Fibroblast of the conjunctiva (primary cell): ENCODE results near the gene KCNIP4.
A peak's percentile ranks its signal among the peaks of the same experiment; 100 is the strongest.

Experiments
- DNase-seq: peaks from one replicate; pipeline ENCODE4 v3.0.0-alpha.2; 2010; ENCODE audit warnings: low read depth

The KCNIP4 gene

DNA sequence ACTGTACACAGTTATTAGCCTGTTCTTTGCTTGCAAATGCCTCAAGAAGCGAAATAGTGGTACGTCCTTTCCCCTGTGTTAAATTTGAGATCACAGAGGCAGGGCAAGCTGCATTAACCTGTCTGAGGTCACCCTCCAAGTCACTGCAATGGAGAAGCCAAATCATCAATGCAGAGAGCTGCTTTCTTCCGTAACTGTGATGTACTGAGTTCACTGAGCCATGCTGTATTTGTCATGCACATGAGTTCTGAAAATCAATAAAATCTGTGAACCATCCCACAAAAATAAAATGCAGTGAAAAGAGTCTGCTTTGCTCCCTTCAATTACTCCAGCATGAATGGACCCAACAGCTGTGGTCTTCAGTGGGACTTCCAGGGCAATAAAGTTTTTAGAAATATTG, 393.5 kb downstream of the KCNIP4 start:
- no peak for DNase-seq

DNA sequence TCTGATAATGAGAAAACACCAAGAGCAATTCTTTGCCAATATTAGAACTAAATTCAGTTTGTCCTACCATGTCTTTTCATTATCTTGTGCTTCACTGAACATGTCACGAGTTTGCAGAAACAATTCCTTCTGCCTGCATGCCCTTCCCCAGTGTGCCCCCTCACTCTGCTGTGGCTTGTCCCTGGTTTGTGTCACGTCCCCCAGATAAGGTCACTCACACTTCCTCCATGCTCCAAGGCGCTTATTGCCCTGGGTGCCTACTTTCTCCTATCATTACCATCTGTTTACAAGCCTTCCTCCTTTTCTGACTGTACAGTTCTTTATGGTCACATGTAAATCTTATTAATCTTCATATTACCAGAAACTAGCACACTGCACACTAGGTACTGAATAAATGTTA, 394.1 kb downstream of the KCNIP4 start:
- no peak for DNase-seq

DNA sequence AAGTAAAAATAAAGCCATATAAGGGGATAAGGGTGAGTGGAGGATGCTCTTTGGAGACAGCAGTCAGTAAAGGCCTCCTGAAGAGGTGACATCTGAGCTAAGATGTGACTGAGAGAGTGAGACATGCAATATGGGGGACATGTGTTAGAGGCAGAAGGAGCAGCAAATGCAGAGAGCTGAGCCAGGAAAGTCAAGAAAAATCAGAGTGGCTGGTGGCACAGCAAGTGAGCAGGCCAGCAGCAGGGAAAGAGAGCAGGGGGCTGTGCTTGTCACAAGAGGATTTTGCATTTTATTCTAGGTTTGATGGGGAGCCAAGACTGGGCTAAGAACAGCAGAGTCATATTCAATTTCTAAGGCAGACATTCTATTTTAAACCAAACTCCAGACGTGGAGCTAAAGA, 394.5 kb downstream of the KCNIP4 start:
- no peak for DNase-seq

DNA sequence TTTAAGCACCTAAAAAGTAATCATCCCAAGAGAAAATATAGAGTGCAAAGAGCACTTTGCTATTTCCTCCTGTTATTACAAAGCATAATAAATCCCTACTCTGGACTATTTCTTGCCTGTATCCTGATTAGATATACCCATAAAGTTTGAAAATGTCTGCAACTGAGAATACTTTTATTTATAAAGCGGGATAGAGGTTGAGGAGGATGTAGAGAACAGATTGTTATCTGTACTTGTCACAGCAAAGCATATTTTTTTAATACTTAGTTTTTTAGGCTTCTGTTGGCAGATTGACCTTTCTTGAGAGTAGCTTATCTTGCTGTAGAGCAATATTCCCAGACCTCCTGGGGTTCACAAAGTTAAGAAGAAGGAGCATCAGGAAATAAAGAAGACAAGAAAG, 396.1 kb downstream of the KCNIP4 start:
- no peak for DNase-seq

DNA sequence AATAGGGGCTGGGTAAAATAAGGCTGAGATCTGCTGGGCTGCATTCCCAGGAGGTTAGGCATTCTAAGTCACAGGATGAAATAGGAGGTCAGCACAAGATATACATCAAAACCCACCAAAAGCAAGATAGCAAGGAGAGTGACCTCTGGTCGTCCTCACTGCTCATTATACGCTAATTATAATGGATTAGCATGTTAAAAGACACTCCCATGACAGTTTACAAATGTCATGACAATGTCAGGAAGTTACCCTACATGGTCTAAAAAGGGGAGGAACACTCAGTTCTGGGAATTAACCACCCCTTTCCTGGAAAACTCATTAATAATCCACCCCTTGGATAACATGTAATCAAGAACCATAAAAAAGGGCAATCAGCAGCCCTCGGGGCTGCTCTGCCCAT, 403.6 kb downstream of the KCNIP4 start:
- no peak for DNase-seq

DNA sequence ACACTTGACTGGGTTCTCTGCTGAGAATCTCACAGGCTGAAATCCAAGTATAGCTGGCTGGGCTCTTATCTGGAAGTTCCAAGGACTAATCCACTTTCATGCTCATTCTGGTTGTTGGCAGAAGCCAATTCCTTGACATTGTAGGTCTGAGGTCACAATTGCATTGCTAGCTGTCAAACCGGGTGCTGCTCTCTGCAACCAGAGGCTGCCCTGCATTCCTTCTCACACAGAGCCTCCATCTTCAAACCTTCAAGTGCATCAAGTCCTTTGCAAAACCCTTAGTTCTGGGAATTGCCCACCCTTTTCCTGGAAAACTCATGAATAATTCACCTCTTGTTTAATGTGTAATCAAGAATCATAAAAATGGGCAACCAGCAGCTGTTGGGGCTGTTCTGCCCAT, 404.2 kb downstream of the KCNIP4 start:
- no peak for DNase-seq

DNA sequence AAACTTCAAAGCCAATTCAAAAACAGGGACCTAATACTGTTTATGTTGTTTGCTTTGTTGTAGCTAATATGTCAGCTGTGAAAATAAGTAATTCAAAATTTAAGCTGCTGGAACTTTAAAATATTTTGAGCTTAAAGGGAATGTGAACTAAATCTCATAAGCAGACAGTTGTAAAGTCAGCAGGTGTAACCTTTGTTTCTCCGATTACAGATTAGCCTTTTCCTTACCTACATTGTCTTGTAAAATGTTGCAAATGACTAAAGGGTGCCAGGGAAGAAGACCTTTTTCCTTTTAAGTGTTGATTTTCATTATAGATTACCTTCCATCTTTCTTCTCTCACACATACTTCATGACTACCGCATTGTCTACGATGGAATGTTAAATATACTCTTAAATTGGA, 405.1 kb downstream of the KCNIP4 start:
- no peak for DNase-seq

DNA sequence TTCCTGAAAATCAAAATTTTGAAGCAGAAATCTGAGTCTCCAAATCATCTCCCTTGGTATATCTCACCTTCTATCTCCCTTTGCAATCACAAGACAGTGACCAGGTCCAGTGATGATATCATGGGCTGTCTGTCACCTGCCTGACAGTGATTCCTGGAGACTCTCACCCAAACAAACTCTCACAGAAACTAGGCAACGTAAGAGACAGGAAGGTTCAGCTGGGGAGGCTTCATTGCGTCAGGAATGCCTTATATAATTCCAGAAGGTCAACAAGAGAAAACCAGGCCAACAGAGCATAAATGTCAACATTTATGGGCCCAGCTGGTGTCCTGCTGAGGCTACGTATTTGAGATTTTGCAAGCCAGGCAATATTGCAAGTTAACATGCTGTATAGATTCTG, 412.7 kb downstream of the KCNIP4 start:
- DNase-seq: no peak

DNA sequence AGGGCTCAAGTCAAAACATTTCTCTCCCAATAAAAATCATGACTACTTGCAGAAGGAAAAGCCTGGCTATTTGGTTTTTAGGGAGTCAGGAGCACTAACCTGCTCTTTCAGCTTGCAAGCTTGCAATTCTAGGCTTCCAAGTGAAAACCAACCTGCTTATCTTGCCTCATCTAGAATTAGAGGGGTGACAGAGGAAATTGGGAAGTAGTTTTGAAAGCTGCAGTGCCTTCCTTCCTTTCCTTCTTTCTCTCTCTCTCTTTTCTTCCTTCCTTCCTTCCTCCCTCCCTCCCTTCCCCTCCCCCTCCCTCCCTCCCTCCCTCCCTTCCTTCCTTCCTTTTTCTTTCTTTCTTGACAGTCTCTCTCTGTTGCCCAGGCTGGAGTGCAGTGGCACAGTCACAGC, 417.5 kb downstream of the KCNIP4 start:
- no peak for DNase-seq

DNA sequence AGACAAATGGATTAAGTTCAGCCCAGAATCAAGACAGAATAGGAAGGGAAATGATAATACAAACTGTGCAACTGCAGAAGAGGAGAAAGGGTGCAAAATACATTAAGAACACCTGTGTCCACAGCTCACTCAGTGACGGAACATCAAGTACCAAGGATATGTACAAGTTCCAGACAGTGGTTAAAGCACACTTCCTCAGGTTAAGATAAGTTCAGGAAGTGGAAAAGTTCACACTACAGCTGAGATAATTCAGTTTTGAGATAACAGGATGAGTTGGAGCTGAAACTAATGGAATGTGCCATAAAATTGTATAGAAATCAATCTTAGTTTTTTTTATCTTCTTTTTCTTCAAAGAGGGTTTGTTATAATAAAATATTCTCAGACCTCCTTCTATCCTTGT, 419.4 kb downstream of the KCNIP4 start:
- DNase-seq: no peak

DNA sequence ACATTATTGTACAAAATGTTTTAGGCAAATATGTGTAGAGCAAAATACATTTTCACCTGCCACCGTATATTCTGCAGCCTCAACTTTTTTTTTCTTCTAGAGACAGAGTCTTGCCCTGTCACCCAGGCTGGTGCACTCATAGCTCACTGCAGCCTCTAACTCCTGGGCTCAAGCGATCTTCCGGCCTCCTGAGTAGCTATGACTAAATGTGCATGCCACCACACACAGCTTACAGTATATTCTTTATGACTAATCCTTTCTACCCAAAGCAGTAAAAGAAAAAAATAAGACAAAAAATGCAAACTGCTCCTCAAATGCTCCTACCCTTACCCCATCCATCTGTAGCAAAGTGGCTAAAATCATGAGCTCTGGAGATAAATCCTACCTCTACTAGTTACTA, 426.3 kb downstream of the KCNIP4 start:
- no peak for DNase-seq

DNA sequence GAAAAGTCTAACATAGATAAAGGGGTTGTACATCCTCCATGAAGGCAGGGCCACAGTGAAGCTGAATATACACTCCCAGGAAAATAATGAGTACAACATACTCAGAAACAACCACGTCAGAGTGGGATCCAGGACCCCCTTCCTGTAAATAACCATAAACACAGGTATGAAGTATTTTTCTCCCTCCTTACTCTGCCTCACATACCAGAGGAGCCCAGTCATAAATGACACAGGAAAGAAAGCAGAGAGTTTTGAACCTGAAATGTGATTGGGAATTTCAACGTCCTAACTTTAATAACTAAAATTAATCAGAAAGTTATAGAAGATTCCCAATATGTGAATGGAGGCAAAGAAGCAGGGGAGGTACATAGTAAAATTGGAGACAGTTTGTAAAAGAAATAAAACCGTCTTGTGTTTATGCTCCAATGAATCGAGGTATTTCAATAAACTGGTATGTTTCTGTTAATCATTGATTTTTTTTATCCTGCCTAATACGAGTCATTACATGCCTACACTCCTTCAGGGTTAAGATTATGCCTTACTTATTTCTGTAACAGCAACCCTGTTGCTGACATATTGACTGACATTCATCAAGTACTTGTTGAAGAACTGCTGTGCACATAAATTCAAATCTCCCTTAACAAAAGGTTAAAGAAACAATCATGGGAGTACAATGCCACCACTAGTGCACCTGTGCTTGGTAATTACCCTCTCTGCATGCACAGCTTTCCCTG, 431.3 kb downstream of the KCNIP4 start:
- DNase-seq: no peak

DNA sequence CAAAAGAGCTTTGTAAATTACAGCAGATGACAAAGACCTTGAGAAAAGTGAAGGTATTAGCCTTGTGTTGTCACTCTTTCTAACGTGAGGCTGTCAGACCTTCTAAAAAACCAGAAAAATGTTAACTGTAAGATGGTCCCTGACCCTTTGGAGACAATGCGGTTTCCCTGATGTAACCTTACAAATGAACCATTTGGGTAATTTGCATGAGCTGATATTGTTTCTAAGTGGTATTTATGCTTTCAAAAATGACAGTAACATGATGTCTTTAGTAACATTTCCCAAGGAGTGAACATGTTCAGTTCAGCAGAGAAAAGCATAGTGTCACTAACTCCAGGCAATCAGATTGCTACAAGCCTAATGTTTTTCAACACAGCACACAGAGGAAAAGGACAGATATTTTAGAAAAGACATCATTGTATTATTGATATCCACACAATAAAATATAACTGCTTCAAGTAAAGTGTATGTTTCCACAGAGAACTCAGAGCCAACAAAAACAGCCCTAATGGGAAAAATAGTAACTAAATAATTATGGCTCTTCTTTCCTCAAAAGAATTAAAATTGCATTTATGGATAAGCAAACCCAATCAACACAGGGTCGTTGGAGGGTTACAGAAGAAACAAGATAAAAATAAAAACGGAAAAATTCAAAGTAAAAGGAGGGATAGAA, 434.4 kb downstream of the KCNIP4 start:
- DNase-seq: no peak

DNA sequence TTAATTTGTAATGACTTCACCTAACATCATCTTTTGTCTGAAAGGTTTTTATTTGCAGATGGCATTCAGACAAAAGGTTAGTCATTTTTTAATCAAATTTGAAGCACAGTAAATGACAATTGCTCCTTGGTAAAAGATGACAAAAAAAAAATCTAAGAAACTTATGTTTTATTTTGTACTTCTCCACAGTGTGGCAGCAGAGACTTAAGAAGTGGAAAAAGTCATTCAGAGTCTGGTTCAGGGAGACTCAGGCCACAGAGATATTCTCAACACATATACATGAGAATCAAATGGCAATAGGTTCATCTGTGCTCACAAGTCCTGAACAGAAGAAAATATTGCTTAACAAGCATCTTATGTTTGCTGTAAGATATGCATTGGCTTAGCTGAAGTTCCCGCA, 436.2 kb downstream of the KCNIP4 start:
- DNase-seq: peak; percentile 32

DNA sequence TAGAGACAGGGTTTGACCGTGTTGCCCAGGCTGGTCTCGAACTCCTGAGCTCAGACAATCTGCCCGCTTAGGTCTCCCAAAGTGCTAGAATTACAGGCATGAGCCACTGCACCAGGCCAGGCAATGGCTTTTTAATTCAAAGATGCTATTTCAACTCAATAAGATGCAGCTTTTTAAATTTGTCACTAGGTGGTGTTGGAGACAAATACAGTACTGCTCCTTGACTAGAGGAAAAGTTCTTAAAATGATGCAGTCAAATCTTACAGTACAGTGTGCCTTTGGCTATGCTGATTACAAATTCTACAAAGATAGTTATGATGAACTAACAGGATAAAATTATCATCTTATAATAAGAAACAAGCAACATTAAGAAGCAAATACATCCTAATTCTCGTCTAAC, 441.1 kb downstream of the KCNIP4 start:
- DNase-seq: peak; percentile 27

DNA sequence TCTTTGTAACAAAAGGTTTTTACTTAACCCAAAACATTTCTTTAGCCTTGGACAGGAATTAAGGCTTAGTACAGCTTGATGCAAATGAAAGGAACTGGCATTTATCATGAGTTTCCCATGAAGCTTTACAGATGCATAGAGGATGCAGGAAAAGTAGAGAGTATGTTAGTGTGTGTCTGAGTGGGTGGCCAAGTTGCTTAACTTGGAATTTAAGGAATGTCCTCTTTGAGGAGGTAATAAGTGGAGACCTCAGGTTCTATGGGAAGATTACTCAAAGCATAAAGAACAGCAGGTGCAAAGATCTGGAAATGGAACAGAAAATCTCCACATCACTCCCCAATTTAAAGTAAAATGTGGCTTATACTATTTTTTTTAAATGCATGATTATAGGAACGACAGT, 457.9 kb downstream of the KCNIP4 start:
- DNase-seq: no peak

DNA sequence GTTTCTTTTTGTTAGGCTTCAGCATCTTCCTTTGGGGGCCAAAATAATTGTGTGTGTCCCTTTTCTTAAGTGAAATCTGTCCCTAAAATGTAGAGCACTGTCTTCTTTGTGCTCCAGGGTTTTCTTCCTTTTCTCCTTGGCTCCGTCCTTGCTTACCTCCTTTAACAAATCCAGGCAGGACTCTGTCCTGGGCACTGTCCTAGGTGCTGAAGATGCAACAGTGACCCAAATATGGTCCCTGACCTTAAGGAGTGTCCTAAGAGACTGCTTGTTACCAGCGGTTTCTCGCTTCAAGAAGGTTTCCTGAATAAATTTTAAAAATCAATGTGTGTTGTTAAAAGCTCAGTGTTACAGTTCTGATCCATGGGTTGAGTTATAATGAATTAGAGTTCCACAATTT, 471.8 kb downstream of the KCNIP4 start:
- no peak for DNase-seq

DNA sequence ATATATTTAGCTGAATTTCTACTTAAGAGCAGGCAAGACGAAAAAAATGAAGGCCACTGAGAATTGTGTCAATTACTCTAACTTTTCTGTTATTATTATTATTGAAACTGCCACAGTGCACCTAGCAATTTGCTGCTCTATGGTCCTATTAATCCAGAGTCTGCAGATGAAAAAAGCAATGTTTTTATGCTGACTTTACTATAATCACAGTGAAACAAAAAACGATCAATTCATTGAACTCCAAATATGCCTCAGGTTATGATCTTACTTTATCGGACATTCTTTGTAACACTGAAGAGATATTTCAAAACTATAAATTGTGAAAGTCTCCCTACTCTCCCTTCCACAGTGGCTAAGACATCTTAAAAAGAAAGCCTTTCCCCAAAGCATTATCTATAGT, 474.4 kb downstream of the KCNIP4 start:
- DNase-seq: no peak

DNA sequence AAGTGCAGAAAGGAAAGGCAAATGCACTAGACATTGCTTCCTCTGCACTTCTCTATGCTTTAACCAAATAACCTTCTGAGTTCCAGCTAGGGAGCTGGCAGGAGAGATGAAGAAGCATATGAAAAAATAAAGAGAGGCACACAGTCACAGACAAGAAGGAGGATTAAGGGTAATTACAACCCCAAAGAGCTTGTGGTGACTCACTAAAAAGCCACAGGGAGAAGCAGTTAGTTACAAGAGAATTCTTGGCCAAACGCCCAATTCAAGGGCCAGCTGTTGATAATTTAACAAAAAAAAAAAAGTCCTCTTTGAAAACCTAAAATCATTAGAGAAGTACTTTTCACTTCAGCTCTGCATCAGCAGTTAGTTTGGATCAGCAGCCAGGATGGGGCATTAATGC, 478.0 kb downstream of the KCNIP4 start:
- peak; percentile 65 for DNase-seq

DNA sequence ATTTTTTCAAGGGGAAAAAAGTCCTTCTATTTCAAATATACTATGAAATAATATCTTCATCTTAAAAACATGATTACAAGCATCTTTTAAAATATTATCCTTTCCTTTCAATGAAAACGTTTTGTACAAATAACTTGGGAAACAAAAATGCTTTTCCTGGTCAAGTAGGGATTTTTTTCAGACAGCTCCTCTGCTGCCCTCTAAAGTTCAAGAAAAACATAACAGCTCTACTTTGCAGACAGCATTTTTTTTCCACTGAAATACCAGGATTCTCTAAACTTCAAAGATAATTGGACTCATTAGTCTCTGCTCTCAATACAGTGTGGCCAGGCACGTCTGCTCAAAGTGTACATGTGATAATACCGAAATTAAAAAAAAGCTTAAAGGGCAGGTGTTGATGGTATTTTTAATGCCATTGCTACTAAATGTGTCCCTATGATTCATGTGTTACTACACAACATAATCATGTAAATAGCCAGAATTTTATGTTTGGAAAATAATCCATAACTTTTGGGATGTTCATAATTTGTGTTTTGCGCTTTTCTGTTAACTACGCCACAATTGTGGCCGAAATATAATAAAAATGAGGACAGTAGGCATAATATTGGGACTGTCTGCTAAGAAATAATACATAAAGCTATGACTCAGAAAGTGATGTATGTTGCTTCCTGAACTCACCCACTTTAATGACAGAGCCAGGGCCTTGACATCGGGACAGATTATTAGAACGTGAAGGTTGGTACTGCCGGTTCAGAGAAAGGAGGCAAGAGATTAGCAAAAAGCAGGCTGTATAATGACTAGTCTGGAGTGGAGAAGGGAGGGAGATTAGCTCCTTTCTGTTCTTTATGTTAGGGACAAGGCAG, 478.9 kb downstream of the KCNIP4 start:
- peak; percentile 12 for DNase-seq

DNA sequence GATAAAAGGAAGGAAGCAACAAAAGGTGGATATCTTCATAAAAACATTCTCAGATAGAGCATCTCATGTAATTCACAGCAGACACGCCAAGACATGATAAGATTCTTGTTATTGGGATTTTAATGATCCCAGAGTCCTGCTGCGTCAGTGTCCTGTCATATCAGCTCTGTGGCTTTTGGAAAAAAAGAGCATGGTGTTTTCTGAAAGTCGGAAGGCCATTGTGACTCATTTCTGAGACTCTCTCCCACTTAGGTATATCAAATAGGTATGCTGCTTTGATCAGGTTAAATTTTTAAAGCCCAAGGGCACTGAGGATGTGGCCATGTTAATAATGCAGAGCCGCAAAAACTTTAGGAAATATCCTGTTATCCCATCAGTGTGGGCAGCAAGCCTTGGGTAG, 481.0 kb downstream of the KCNIP4 start:
- DNase-seq: no peak

DNA sequence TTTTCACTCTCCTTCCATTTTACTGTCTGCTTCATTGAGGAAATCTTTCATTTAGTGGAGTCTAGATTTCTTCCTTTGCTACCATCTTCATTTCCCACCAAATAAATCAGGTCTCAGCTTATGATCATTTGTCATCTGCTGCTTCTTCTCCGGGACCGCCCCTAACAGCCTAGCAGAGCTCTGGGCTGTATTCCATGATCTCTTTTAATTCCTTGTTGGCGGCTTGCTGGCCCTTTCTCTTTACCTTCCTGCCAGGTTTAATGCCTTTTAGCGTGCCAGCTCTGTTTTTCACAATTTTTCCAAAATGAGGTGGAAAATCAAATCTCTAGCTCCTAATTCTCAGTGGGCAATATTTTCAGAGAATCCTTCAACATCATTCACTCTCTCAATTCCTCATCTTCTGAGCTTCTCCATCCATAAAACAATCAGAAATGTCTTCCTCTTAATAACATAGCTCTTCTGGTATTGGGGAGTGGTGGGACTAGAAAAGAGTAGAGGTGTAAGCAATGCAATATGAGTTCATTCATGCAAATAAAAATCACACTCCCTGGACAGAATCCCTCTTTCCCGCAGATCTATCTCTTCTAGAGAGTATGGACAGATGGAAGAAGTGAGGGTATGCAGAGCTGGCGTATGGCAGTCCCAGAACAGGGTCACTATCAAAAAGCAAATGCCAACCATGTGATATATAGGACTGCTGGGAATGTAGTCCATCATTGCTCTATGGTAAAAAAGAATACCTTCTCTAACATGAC, 491.3 kb downstream of the KCNIP4 start:
- no peak for DNase-seq
